ENCODE data around the gene TCEA2. TPM values are rescaled to one million over a fixed set of nuclear protein-coding genes. Genes with fewer than 3 reads are reported as not detected.

Gene TCEA2
- total RNA-seq, 3 donors from 2014 or later, result 23.9 to 39.4 (median 26.6) TPM

- Histone ChIP-seq H3K27me3 (no peaks in the 10 kb centered on the region), H3K9me3 (no peaks in the 10 kb centered on the region)
These were observed 10.6 kb downstream of the TCEA2 start for GRCh38 chr20:64073476-64074183.

GRCh38 chr20:64074184-64074789, 11.3 kb downstream of the TCEA2 start:
- Histone ChIP-seq H3K36me3 (no peaks in the 10 kb centered on the region), H3K9me3 (no peaks in the 10 kb centered on the region), H3K27ac (no peak overlapping the region), H3K4me1 (peaks cover 8 to 9% of the 10 kb centered on the region in 2 donors), H3K4me3 (no peak overlapping the region), H3K27me3 (no peaks in the 10 kb centered on the region)
- no peak for DNase-seq (ENCODE audit: low spot score in 2 of 2)
- no peak for TF ChIP-seq CTCF (IDR thresholded peaks at IDR 0.05)
- TF ChIP-seq POLR2AphosphoS5 (IDR thresholded peaks at IDR 0.05), result no peak
- no peak for TF ChIP-seq POLR2A (IDR thresholded peaks at IDR 0.05)
- intact Hi-C loops (cut with DNase I; ENCODE audit: low total_unique reads), result no loop called here

More at GRCh38 chr20:64073476-64074183, 10.6 kb downstream of the TCEA2 start:
- H3K27ac ChIP-seq, result no peak overlapping the region
- H3K36me3 ChIP-seq, result no peaks in the 10 kb centered on the region
- H3K4me1 ChIP-seq, result peaks cover 3 to 4% of the 10 kb centered on the region in 2 donors
- TF ChIP-seq POLR2AphosphoS5 (IDR thresholded peaks at IDR 0.05) (no peak), POLR2A (IDR thresholded peaks at IDR 0.05) (no peak), CTCF (IDR thresholded peaks at IDR 0.05) (no peak)
- intact Hi-C loops (cut with DNase I; ENCODE audit: low total_unique reads), result no loop called here
- no peak for DNase-seq (ENCODE audit: low spot score in 2 of 2)
- H3K4me3 ChIP-seq, result no peak overlapping the region

GRCh38 chr20:64074963-64075362, 12.0 kb downstream of the TCEA2 start:
- no peak for DNase-seq (ENCODE audit: low spot score in 2 of 2)
- H3K27ac ChIP-seq, result no peak overlapping the region
- H3K4me1 ChIP-seq, result peaks cover 8 to 9% of the 10 kb centered on the region in 2 donors
- TF ChIP-seq CTCF (IDR thresholded peaks at IDR 0.05) (no peak), POLR2A (IDR thresholded peaks at IDR 0.05) (no peak), POLR2AphosphoS5 (IDR thresholded peaks at IDR 0.05) (no peak)
- H3K9me3 ChIP-seq, result no peaks in the 10 kb centered on the region
- intact Hi-C loops (cut with DNase I; ENCODE audit: low total_unique reads), result no loop called here
- no peaks in the 10 kb centered on the region for H3K27me3 ChIP-seq
- H3K4me3 ChIP-seq, result no peak overlapping the region
- no peaks in the 10 kb centered on the region for H3K36me3 ChIP-seq

- no peak for DNase-seq (ENCODE audit: low spot score in 2 of 2)
- Histone ChIP-seq H3K36me3 (no peaks in the 10 kb centered on the region), H3K27me3 (no peaks in the 10 kb centered on the region), H3K4me1 (peaks cover 8 to 9% of the 10 kb centered on the region in 2 donors), H3K27ac (no peak overlapping the region), H3K9me3 (no peaks in the 10 kb centered on the region), H3K4me3 (no peak overlapping the region)
- intact Hi-C loops (cut with DNase I; ENCODE audit: low total_unique reads), result no loop called here
- TF ChIP-seq POLR2A (IDR thresholded peaks at IDR 0.05), result no peak
- TF ChIP-seq POLR2AphosphoS5 (IDR thresholded peaks at IDR 0.05), result no peak
- TF ChIP-seq CTCF (IDR thresholded peaks at IDR 0.05), result no peak
These were observed 12.6 kb downstream of the TCEA2 start for GRCh38 chr20:64075556-64075955.
